WI38 (cell line): ENCODE measurements around the gene WWOX.

Source experiments
- H3K4me3 ChIP-seq: 2 replicates; pipeline ENCODE4 v1.5.1; 2011; ENCODE audit warnings: low read depth, mild to moderate bottlenecking, control low read depth, low read length
- CTCF ChIP-seq: IDR thresholded peaks from 2 replicates; pipeline ENCODE4 v1.5.1; 2012; ENCODE audit warnings: low read depth, mild to moderate bottlenecking, control low read depth, low read length

WWOX gene

GRCh38 chr16:79165079-79165478 is 1065.6 kb downstream of the WWOX start:
- no peak for TF ChIP-seq CTCF
- H3K4me3 ChIP-seq = no peak overlapping the region

- no peak overlapping the region for H3K4me3 ChIP-seq
- no peak for TF ChIP-seq CTCF
Observed at GRCh38 chr16:79165506-79165905, 1066.1 kb downstream of the WWOX start.

- no peak overlapping the region for H3K4me3 ChIP-seq
- no peak for TF ChIP-seq CTCF
Observed at GRCh38 chr16:79167893-79168292, 1068.4 kb downstream of the WWOX start.

GRCh38 chr16:79168321-79168720 is 1068.9 kb downstream of the WWOX start:
- no peak for TF ChIP-seq CTCF
- H3K4me3 ChIP-seq = no peak overlapping the region

- TF ChIP-seq CTCF = no peak
- no peak overlapping the region for H3K4me3 ChIP-seq
Observed at GRCh38 chr16:79169239-79169638, 1069.8 kb downstream of the WWOX start.

- no peak overlapping the region for H3K4me3 ChIP-seq
- no peak for TF ChIP-seq CTCF
Observed at GRCh38 chr16:79170555-79171246, 1071.2 kb downstream of the WWOX start.

- no peak for TF ChIP-seq CTCF
Observed at GRCh38 chr16:79171504-79171903, 1072.0 kb downstream of the WWOX start.

More at GRCh38 chr16:79171504-79171903, 1072.0 kb downstream of the WWOX start:
- H3K4me3 ChIP-seq = no peak overlapping the region
